Activated T-helper 2 cell treated with anti-CD3 and anti-CD28 coated beads, Interferon-gamma antibody, Interleukin-2, Interleukin-4, amounts not matched to agents 10 μg/mL and 5 μg/mL and 100 μg/mL, durations not matched to agents 14 hours and 24 hours and 36 hours (primary cell): ENCODE data around the gene RIT2. TPM values are rescaled to one million over a fixed set of nuclear protein-coding genes. Genes with fewer than 3 reads are reported as not detected.

Experiments used
- DNase-seq: peaks from one replicate; pipeline ENCODE4 v3.0.0; 2021; ENCODE audit warnings: low spot score
- H3K27ac Mint-ChIP-seq: one replicate; pipeline ENCODE4 v1.8.0; 2021; ENCODE audit warnings: mixed read lengths
- H3K27me3 Mint-ChIP-seq: one replicate; pipeline ENCODE4 v1.8.0; 2021; ENCODE audit warnings: low read depth, mixed read lengths
- H3K36me3 Mint-ChIP-seq: one replicate; pipeline ENCODE4 v1.8.0; 2021; ENCODE audit warnings: low read depth, mixed read lengths
- H3K4me1 Mint-ChIP-seq: one replicate; pipeline ENCODE4 v1.8.0; 2021; ENCODE audit warnings: low read depth, mixed read lengths
- H3K4me3 Mint-ChIP-seq: one replicate; pipeline ENCODE4 v1.8.0; 2021; ENCODE audit warnings: low read depth, mild to moderate bottlenecking, moderate library complexity, mixed read lengths
- H3K9me3 Mint-ChIP-seq: one replicate; pipeline ENCODE4 v1.8.0; 2021; ENCODE audit warnings: mixed read lengths
- intact Hi-C: fragments of 100-400 bp; cut with micrococcal nuclease; formaldehyde crosslinking; loops from one replicate; pipeline ENCODE4 v1.15.1; 2023
- total RNA-seq: library from RNA; stranded (reverse); gene quantifications from 2 replicates; pipeline ENCODE4 v1.2.3, GENCODE V29; 2022

The RIT2 gene
- total RNA-seq, 1 donor from 2014 or later, result not detected

DNA sequence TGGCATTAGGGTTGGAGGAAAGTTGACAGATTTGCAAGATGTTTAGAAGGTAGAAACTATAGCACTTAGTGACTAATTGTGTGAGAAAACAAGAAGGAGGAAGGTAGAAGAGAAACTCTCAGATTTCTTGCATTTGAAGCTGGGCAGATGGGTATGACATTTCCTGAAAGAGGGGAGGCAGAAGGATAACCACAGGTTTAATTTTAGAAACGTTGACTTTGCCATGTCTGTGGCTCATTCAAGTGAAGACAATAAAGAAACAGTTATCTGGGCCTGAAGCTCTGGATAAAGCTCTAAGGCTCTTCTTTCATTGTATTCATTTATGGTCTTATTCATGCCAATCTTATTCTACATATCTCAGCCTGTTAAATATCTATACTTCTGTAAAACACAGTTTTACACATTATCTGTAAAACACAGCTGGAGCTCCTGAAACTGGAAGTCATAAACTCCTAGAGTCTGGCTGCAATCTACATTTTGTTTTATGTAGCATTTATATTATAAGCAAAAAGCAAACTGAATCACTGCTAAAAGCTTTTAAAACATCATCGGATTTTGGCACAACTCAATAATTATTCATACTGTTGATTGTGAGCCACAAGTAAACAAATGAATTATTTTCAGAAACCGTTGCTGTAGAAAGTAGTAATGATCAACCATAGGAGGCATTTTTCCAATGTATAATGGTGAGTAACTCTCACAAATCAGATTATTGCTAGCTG lies 138.5 kb downstream of the RIT2 start:
- Mint-ChIP-seq H3K36me3 (no peaks in the 10 kb centered on the region), H3K4me1 (no peaks in the 10 kb centered on the region), H3K27me3 (no peaks in the 10 kb centered on the region), H3K4me3 (no peak overlapping the region), H3K27ac (no peak overlapping the region), H3K9me3 (peaks cover 18% of the 10 kb centered on the region)
- no peak for DNase-seq
- intact Hi-C loops, result no loop called here

DNA sequence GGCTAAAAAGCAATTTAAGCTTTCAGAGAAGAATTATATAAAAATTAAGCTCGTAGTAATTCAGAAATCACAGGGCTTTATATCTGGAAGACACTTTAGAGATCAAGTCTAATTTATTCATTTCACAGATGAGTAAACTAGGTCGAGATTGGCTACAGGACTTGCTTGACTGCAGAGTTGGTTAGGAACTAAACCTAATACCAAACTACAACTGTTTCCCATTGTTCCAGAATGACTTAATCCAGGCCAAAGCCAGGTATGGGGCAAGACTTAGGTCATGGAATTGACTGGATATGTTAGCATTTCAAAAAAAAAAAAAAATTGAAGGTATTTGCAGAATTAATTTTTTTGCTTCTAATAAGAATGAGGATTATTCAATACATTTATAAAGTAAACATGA lies 146.1 kb downstream of the RIT2 start:
- Mint-ChIP-seq H3K27ac (no peak overlapping the region), H3K4me3 (no peak overlapping the region), H3K9me3 (peaks cover 6% of the 10 kb centered on the region), H3K27me3 (no peaks in the 10 kb centered on the region), H3K4me1 (no peaks in the 10 kb centered on the region), H3K36me3 (no peaks in the 10 kb centered on the region)
- no peak for DNase-seq
- intact Hi-C loops, result no loop called here

- Mint-ChIP-seq H3K9me3 (peaks cover 5% of the 10 kb centered on the region), H3K36me3 (no peaks in the 10 kb centered on the region), H3K4me1 (no peaks in the 10 kb centered on the region), H3K4me3 (no peak overlapping the region), H3K27me3 (no peaks in the 10 kb centered on the region), H3K27ac (no peak overlapping the region)
- DNase-seq, result no peak
- intact Hi-C loops, result no loop called here
These were observed 154.2 kb downstream of the RIT2 start for GRCh38 chr18:42961298-42961697.

DNA sequence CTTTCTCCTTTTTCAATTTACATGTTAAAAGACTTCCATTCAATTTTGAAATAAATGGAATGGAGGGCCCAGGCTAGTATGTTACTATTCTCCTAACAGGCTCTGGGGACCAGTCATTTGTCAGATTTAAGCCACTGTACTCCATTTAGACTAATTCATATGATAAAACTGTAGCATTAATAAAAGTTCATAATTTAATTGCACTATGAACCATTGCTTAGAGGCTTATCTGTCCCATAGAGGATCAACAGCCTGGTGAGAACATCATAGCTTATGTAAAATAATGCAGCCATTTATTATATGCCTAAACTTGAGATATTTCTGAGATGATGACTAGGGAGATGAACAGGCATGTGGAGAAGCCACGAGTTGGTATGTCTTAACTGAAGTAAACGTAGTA lies 156.0 kb downstream of the RIT2 start:
- intact Hi-C loops, result no loop called here

GRCh38 chr18:42958353-42958752 lies 157.1 kb downstream of the RIT2 start:
- H3K9me3 Mint-ChIP-seq, result peaks cover 10% of the 10 kb centered on the region
- no peaks in the 10 kb centered on the region for H3K4me1 Mint-ChIP-seq
- H3K27ac Mint-ChIP-seq, result no peak overlapping the region
- no peaks in the 10 kb centered on the region for H3K27me3 Mint-ChIP-seq
- no peak for DNase-seq
- no peak overlapping the region for H3K4me3 Mint-ChIP-seq
- intact Hi-C loops, result no loop called here
- H3K36me3 Mint-ChIP-seq, result no peaks in the 10 kb centered on the region

More for the DNA sequence above, 156.0 kb downstream of the RIT2 start:
- Mint-ChIP-seq H3K9me3 (peaks cover 10% of the 10 kb centered on the region), H3K4me3 (no peak overlapping the region), H3K4me1 (no peaks in the 10 kb centered on the region), H3K27me3 (no peaks in the 10 kb centered on the region), H3K27ac (no peak overlapping the region), H3K36me3 (no peaks in the 10 kb centered on the region)
- DNase-seq, result no peak

DNA sequence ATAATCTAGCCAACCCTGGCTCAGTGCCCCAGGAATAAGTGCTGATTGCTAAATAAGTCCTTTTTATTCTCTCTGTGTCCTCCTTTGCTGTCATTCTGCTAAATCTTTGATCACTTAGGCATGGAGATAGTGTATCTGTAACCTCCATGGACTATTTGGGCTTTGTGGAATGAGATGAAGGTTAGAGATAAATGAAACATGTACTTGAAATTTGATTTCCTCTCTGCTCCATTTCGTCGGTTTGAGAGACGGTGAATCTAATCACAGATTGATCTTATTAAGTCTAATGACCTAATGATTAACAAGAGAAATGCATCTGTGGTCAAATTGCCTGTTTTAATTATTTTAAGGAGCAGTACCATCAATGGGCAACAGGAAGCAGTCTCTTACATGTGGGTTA lies 159.2 kb downstream of the RIT2 start:
- H3K4me3 Mint-ChIP-seq, result no peak overlapping the region
- no peaks in the 10 kb centered on the region for H3K4me1 Mint-ChIP-seq
- no peak for DNase-seq
- peaks cover 16% of the 10 kb centered on the region for H3K9me3 Mint-ChIP-seq
- H3K27me3 Mint-ChIP-seq, result no peaks in the 10 kb centered on the region
- H3K36me3 Mint-ChIP-seq, result no peaks in the 10 kb centered on the region
- intact Hi-C loops, result no loop called here
- no peak overlapping the region for H3K27ac Mint-ChIP-seq

- intact Hi-C loops, result no loop called here
- Mint-ChIP-seq H3K4me1 (no peaks in the 10 kb centered on the region), H3K27ac (no peak overlapping the region), H3K27me3 (no peaks in the 10 kb centered on the region), H3K36me3 (no peaks in the 10 kb centered on the region), H3K9me3 (peaks cover 21% of the 10 kb centered on the region), H3K4me3 (no peak overlapping the region)
- no peak for DNase-seq
These were observed 160.6 kb downstream of the RIT2 start for GRCh38 chr18:42954887-42955286.

- no peak overlapping the region for H3K27ac Mint-ChIP-seq
These were observed 162.2 kb downstream of the RIT2 start for GRCh38 chr18:42953306-42953705.

GRCh38 chr18:42950732-42951131 lies 164.8 kb downstream of the RIT2 start:
- peaks cover 17% of the 10 kb centered on the region for H3K9me3 Mint-ChIP-seq
- H3K4me1 Mint-ChIP-seq, result no peaks in the 10 kb centered on the region
- no peaks in the 10 kb centered on the region for H3K27me3 Mint-ChIP-seq
- DNase-seq, result no peak
- intact Hi-C loops, result no loop called here
- H3K4me3 Mint-ChIP-seq, result no peak overlapping the region
- no peak overlapping the region for H3K27ac Mint-ChIP-seq
- no peaks in the 10 kb centered on the region for H3K36me3 Mint-ChIP-seq

More at GRCh38 chr18:42953306-42953705, 162.2 kb downstream of the RIT2 start:
- DNase-seq, result no peak
- Mint-ChIP-seq H3K27me3 (no peaks in the 10 kb centered on the region), H3K36me3 (no peaks in the 10 kb centered on the region), H3K9me3 (peaks cover 17% of the 10 kb centered on the region), H3K4me1 (no peaks in the 10 kb centered on the region), H3K4me3 (no peak overlapping the region)
- intact Hi-C loops, result no loop called here

DNA sequence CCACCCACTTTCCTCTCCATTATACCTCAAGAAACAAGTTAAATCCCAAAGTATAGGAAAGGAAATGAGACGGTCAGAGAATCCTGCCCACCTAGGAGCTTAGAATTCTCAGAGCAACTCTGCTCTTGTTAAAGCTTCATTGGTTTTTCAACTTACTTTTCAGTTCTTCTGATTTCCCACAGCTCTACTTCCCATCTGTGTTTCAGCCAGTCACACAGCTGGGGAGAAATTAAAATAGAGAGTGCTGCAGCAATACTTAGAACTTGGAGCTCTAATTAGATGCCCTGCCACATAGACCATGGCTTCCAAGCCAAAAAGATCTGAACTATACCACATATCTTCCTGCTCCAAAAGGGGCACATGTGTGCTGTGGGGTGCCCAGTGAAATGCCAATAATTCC lies 166.7 kb downstream of the RIT2 start:
- H3K36me3 Mint-ChIP-seq, result no peaks in the 10 kb centered on the region

DNA sequence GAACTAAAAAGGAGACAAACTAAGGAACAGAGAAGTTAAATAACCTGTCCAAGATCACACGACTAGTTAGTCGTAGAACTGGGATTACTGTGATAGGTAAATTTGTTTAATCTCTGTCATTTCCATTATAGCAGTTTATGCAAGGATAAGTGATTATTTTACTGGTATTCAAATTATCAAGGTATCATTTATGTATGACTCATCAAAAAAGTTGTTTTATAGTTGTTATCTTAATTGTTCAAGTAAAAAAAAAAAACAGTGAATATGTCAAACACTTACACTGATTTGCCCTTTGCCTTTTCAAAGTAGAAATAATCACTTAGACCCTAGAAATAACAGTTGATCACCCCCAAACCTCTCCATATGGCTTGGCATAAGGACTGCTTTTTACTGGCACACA lies 173.6 kb downstream of the RIT2 start:
- intact Hi-C loops, result no loop called here
- peaks cover 30% of the 10 kb centered on the region for H3K9me3 Mint-ChIP-seq
- no peaks in the 10 kb centered on the region for H3K36me3 Mint-ChIP-seq
- no peak overlapping the region for H3K4me3 Mint-ChIP-seq
- H3K4me1 Mint-ChIP-seq, result no peaks in the 10 kb centered on the region
- no peaks in the 10 kb centered on the region for H3K27me3 Mint-ChIP-seq
- H3K27ac Mint-ChIP-seq, result no peak overlapping the region
- DNase-seq, result no peak

More for the DNA sequence above, 166.7 kb downstream of the RIT2 start:
- Mint-ChIP-seq H3K9me3 (peaks cover 24% of the 10 kb centered on the region), H3K27me3 (no peaks in the 10 kb centered on the region), H3K4me1 (no peaks in the 10 kb centered on the region), H3K4me3 (no peak overlapping the region), H3K27ac (no peak overlapping the region)
- no peak for DNase-seq
- intact Hi-C loops, result no loop called here

GRCh38 chr18:42941021-42941420 lies 174.5 kb downstream of the RIT2 start:
- Mint-ChIP-seq H3K9me3 (peaks cover 30% of the 10 kb centered on the region), H3K36me3 (no peaks in the 10 kb centered on the region), H3K27me3 (no peaks in the 10 kb centered on the region), H3K4me3 (no peak overlapping the region), H3K4me1 (no peaks in the 10 kb centered on the region), H3K27ac (no peak overlapping the region)
- no peak for DNase-seq
- intact Hi-C loops, result no loop called here

GRCh38 chr18:42937436-42937835 lies 178.0 kb downstream of the RIT2 start:
- intact Hi-C loops, result no loop called here
- H3K4me1 Mint-ChIP-seq, result no peaks in the 10 kb centered on the region
- H3K4me3 Mint-ChIP-seq, result no peak overlapping the region
- H3K9me3 Mint-ChIP-seq, result peaks cover 14% of the 10 kb centered on the region
- no peaks in the 10 kb centered on the region for H3K36me3 Mint-ChIP-seq
- no peak for DNase-seq
- no peaks in the 10 kb centered on the region for H3K27me3 Mint-ChIP-seq
- no peak overlapping the region for H3K27ac Mint-ChIP-seq

GRCh38 chr18:42936289-42936688 lies 179.2 kb downstream of the RIT2 start:
- no peak for DNase-seq
- H3K36me3 Mint-ChIP-seq, result no peaks in the 10 kb centered on the region
- H3K27me3 Mint-ChIP-seq, result no peaks in the 10 kb centered on the region
- H3K27ac Mint-ChIP-seq, result no peak overlapping the region
- no peaks in the 10 kb centered on the region for H3K4me1 Mint-ChIP-seq
- H3K9me3 Mint-ChIP-seq, result peaks cover 14% of the 10 kb centered on the region
- intact Hi-C loops, result no loop called here
- no peak overlapping the region for H3K4me3 Mint-ChIP-seq
